ENCODE results near the gene STX16.

Gene STX16

DNA sequence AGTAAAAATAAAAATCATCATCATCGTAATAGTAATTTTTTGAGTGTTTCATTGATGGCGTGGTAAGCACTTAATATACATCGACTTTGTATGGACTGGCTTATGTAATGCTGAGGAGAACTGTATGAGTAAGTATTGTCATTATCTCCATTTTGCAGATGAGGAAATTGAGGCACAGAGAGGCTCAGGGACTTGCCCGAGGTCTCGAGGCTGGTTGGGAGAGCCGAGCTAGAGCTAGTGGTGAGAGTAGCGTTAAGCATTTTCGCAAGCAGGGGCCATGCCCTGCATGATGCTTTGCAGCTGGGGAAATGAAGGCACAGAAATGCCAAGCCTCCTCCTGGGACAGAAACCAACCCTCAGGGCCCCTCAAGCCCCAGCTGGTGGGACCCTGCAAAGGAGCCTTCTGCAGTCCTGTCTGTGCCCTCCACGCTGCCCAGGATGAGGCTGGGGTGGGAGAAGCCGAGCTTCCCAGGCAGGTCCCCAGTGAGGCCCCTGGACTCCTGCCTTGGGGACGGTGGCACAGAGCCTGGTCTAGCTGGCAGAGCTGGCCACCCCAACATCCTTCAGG lies 31.1 kb upstream of the STX16 start:
- FAIRE-seq: no peak
- DNase-seq (ENCODE audit: insufficient read length): no peak
- TF ChIP-seq TAF1 (IDR thresholded peaks at IDR 0.05; ENCODE audit: borderline replicate concordance, low read depth, low read length): no peak
- no peak for TF ChIP-seq POLR2AphosphoS5 (IDR thresholded peaks at IDR 0.05; ENCODE audit: low read depth, low read length)
- no peak for TF ChIP-seq POLR2A (IDR thresholded peaks at IDR 0.05; ENCODE audit: low read depth, low read length)

DNA sequence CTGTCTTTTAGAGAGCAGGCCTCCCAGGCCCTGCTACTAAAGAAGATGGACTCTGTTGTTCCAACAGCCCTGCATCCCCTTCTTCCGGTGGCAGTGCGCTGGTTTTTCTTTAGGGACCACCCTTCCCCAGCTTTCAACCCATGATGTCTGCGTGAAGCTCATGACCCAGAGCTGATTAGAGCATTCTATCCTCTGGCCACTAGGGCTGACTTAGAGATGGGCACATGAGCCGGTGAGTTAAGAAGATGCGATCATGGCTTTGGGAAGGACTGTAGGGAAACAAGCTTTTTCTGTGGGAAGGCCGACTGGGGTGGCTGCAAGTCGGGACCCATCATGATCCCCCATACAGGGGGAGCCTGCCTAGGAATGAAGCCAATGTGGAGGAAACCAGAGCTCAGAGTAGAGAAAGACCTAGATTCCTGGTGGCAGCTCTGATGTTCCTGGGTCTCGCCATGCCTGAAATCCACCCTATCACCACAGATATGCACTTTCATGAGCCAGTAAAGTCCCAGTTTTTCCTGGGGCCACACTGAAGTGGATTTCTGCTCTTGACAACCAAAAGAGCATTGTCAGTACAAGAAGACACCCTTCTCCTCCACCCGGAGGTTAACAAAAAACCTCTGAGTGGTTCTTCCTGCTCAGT lies 29.1 kb upstream of the STX16 start:
- DNase-seq (ENCODE audit: insufficient read length) (no peak), FAIRE-seq (no peak)
- no peak for TF ChIP-seq TAF1 (IDR thresholded peaks at IDR 0.05; ENCODE audit: borderline replicate concordance, low read depth, low read length)
- no peak for TF ChIP-seq POLR2A (IDR thresholded peaks at IDR 0.05; ENCODE audit: low read depth, low read length)
- no peak for TF ChIP-seq POLR2AphosphoS5 (IDR thresholded peaks at IDR 0.05; ENCODE audit: low read depth, low read length)

DNA sequence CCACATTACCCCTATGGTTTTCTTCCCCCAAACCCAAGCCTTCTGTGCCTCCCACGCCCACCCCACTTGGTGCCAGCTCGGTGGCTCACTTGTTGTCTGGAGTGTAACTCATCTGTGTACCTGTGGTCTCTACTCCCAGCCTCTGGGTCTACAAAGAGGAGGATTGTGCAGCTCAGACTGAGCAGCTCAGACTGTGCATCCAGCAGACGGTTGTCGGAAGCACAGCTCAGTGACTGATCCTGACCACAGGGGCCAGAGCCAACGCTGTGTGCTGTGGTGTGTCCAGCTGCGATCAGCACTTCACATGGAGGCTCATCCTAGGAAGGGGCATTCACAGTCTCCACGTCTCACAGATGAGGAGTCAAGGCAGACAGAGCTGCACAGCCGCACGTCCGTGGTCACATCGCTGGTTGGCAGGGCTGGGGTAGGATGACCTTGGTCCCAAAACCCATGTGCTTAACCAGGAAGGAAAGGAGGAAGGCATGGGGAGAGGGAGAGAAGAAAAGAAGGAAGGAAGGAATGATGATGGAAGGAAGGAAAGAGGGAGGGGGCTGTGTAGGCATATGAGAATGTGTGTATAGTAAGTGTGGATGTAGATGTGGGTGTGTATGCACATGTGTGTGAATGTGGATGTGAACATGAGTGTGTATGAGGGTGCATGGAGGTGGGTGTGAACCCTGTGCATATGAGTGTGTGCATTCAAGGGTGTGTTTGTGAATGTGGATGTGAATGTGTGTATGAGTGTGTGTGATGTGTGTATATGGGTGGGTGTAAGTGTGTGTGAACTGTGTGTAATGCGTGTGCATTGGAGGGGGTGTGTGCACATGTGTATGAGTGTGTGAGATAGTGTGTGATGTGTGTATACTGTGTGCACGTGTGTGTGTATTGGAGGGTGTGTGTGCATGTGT lies 28.2 kb upstream of the STX16 start:
- FAIRE-seq (no peak), DNase-seq (ENCODE audit: insufficient read length) (no peak)
- TF ChIP-seq TAF1 (IDR thresholded peaks at IDR 0.05; ENCODE audit: borderline replicate concordance, low read depth, low read length): no peak
- TF ChIP-seq POLR2AphosphoS5 (IDR thresholded peaks at IDR 0.05; ENCODE audit: low read depth, low read length): no peak
- TF ChIP-seq POLR2A (IDR thresholded peaks at IDR 0.05; ENCODE audit: low read depth, low read length): no peak

DNA sequence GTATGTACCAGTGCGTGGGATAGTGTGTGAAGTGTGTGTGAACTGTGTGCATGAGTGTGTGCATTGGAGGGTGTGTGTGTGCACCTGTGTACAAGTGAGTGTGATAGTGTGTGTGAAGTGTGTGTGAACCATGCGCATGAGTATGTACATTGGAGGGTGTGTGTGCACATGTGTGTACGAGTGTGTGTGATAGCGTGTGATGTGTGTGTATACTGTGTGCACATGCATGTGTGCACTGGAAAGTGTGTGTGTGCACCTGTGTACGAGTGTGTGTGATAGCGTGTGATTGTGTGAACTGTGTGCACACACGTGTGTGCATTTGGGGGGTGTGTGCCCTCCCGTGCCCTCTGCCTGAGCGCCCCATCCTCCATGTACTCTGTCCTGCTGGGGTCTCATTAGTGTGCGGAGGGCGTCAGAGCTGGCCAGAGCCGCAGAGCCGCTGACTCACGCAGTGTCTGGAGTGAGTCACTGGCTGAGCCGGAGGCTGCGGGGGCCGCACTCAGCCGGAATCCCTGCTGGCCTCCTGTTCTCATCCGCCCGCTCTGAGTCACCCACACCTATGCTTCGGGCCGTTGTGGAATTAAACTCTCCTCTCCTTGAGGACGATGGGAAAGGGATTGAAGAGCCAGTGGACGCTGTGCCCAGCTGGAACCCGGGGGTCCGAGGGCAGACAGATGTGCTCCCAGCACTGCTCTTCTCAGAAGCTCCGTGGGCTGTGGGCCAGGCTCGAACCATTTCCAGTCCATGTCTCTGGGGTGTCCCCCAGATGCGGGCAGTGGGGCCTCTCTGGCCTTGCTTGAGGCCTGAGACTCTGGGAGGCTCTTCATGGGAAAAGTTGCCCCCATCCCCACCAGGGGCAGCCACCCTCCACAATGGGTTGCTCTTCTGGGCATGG lies 27.3 kb upstream of the STX16 start:
- TF ChIP-seq TAF1 (IDR thresholded peaks at IDR 0.05; ENCODE audit: borderline replicate concordance, low read depth, low read length) (no peak), POLR2AphosphoS5 (IDR thresholded peaks at IDR 0.05; ENCODE audit: low read depth, low read length) (no peak)
- FAIRE-seq (no peak), DNase-seq (ENCODE audit: insufficient read length) (no peak)

DNA sequence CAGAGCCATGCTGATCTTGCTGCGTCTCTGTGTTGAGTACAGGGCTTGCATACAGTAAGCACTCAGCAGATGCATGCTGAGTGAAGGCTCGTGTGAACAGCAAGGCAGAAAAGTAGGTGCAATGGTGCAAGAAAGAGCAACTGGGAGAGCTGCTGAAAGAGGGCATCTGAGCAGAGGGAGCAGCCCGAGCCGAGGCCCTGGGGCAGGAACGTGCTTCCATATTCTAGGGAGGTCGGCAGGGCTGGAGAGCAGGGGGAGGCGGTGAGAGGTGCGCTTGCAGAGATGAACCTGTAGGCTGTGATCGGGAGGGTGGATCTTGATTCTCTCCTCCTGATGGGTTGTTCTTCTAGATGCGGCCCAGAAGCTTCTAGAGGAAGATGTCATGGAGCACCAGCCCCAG lies 26.4 kb upstream of the STX16 start:
- no peak for TF ChIP-seq POLR2A (IDR thresholded peaks at IDR 0.05; ENCODE audit: low read depth, low read length)
- no peak for TF ChIP-seq TAF1 (IDR thresholded peaks at IDR 0.05; ENCODE audit: borderline replicate concordance, low read depth, low read length)
- no peak for TF ChIP-seq POLR2AphosphoS5 (IDR thresholded peaks at IDR 0.05; ENCODE audit: low read depth, low read length)
- no peak for DNase-seq (ENCODE audit: insufficient read length)
- no peak for FAIRE-seq

DNA sequence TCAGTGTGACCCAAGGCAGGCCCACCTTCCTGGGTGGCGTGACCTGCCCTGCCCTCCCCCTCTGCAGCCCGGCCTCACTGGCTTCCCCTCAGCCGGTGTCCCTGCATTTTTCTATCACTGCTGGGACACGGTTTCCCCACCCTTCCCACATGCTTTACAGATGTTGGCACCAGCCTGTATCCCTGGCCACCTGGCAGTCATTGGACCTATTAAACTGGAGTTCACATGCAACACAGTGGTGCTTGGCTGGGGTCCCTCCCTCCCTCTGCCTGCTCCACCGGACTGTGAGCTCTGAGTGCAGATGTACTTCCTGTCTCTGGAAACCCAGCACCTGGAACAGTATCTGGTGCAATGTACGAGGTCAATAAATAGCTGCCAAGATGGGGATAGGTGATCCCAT lies 25.5 kb upstream of the STX16 start:
- FAIRE-seq (no peak), DNase-seq (ENCODE audit: insufficient read length) (no peak)
- no peak for TF ChIP-seq POLR2A (IDR thresholded peaks at IDR 0.05; ENCODE audit: low read depth, low read length)

DNA sequence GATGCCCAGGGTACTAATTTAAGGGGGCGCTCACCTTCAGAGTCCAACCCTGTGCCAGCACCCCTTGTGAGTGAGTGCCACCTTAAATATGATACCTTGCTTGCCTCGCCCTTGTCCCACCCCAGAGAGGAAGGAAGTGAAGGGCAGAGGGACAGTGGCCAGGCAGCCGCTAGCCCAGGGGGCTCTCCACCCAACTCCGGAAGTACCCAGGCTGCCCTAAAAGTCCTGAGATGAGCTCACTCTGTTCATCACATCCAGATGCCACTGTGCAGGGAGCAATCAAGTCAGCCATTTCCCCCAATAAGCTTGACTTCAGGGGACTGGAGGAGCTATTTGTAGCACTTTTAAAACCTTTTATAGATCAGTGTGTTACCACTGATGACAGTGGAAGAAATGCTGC lies 25.0 kb upstream of the STX16 start:
- no peak for FAIRE-seq
- DNase-seq (ENCODE audit: insufficient read length): no peak
- TF ChIP-seq POLR2AphosphoS5 (IDR thresholded peaks at IDR 0.05; ENCODE audit: low read depth, low read length) (no peak), TAF1 (IDR thresholded peaks at IDR 0.05; ENCODE audit: borderline replicate concordance, low read depth, low read length) (no peak), POLR2A (IDR thresholded peaks at IDR 0.05; ENCODE audit: low read depth, low read length) (no peak)

DNA sequence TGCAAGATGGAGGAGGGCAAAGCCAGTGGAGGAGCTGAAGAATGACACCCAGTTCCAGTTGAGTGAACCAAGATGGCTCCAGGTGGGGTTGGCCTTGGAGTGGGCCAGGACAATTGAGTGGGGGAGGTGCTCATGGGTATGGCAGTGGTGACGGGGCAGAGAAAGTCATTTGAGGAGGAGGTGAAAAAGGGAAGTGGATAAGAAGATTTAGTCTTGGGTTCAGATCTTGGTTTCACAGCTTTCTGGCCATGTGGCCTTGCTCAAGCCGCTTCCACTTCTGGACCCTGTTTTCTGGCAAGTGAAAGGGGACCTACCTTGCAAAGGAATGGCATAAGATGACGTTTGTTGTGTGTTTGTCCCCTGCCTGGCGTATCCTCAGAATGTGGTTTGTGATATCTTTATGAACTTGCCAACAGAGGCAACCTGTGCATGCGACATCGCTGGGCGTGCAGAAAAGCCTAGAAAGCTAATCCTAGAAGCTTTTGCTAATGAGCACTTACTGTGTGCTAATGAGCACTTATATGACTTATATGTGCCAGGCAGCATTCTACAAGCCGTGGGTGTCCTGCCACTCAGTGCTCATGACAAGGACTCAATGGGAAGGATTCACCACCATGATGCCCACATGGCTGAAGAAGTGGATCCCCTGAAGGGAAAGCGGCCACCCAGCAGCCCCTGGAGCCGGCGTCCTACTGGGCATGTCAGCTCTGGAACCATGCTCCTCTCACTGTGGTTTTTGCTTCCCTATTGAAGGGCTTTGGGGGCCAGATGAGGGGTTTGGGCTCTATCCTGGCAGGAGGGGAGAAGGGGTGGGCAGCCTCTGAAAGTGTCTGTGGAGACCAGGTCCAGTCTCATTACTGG lies 23.6 kb upstream of the STX16 start:
- TF ChIP-seq TAF1 (IDR thresholded peaks at IDR 0.05; ENCODE audit: borderline replicate concordance, low read depth, low read length) (no peak), POLR2AphosphoS5 (IDR thresholded peaks at IDR 0.05; ENCODE audit: low read depth, low read length) (no peak), POLR2A (IDR thresholded peaks at IDR 0.05; ENCODE audit: low read depth, low read length) (no peak)

DNA sequence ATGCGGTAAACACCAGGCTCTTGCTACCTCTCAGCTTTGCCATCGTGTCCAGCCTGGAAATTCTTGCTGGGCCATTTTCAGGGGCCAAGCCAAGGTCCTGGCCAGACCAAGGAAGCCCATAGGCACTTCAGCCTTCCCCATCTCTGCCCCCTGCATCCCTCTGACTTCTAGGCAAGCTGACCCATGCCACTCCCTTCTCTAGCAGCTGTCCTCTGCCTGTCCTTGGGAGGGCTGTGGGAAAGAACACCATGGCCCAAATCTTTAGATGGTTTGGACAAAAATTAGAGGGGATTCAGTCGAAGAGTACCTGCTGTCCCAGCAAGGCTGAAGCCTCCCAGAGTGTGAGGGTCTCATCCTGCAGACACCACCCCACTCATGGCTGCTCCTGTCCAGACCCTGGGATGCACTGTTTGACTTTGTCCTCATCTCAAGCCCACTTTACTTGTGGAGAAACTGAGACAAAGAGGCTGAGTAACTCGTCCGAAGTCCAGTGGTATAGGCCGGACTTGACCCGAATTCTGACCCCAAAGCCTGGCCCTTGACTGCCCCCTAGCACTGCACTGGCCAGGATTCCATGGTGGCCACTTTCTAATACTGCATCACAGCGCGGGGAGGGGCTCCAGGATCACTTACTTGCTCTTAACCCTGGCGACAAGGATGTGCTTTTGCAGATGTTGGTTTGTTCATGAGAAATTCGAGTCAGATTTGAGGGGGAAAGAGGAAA lies 22.4 kb upstream of the STX16 start:
- FAIRE-seq (no peak), DNase-seq (ENCODE audit: insufficient read length) (no peak)
- no peak for TF ChIP-seq POLR2AphosphoS5 (IDR thresholded peaks at IDR 0.05; ENCODE audit: low read depth, low read length)
- TF ChIP-seq TAF1 (IDR thresholded peaks at IDR 0.05; ENCODE audit: borderline replicate concordance, low read depth, low read length): no peak
- TF ChIP-seq POLR2A (IDR thresholded peaks at IDR 0.05; ENCODE audit: low read depth, low read length): no peak

More for the DNA sequence above, 23.6 kb upstream of the STX16 start:
- DNase-seq (ENCODE audit: insufficient read length): no peak
- no peak for FAIRE-seq

DNA sequence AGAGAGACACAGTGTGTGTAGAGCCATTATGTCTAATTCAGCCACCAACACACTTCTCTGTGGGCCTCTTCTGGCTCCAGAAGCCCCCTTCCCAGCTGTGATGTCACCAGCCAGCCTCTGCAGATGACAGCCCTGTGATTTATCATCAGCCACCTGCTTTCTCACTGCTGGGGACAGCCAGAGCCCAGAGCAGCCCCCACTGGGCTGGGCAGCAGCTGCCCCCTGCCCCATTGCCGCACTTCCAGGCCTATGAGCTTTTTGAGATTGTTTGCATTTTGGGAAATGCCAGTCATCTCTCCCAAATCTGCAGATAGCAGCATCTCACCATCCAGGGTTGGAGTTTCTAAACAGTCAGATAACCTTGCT lies 21.9 kb upstream of the STX16 start:
- TF ChIP-seq TAF1 (IDR thresholded peaks at IDR 0.05; ENCODE audit: borderline replicate concordance, low read depth, low read length) (no peak), POLR2AphosphoS5 (IDR thresholded peaks at IDR 0.05; ENCODE audit: low read depth, low read length) (no peak), POLR2A (IDR thresholded peaks at IDR 0.05; ENCODE audit: low read depth, low read length) (no peak)

More for the DNA sequence above, 21.9 kb upstream of the STX16 start:
- DNase-seq (ENCODE audit: insufficient read length) (no peak), FAIRE-seq (no peak)

All from GM12892 (cell line).